HCT116 (cell line): ENCODE data around the gene SCGB3A1.

ENCODE experiments used
- CBX3 ChIP-seq: IDR thresholded peaks from 2 replicates; pipeline ENCODE4 v1.6.1; 2012; ENCODE audit warnings: low read depth
- CEBPB ChIP-seq: IDR thresholded peaks from 2 replicates; pipeline ENCODE4 v1.6.1; 2012; ENCODE audit warnings: low read depth
- CTCF ChIP-seq, 3 experiments: fragments of 200-600 bp in 1 of 3; sonication (generic) in 1 of 3; IDR thresholded peaks in 2 of 3; conservative IDR thresholded peaks in 1 of 3; 2 replicates each; pipeline ENCODE4 v1.5.1; 2012 to 2017; ENCODE audit warnings: low read depth in 2 of 3, low read length in 2 of 3, antibody characterized with exemption in 1 of 3, borderline replicate concordance in 1 of 3, control low read depth in 1 of 3, mild to moderate bottlenecking in 1 of 3, mixed read lengths in 1 of 3, mixed run types in 1 of 3, moderate library complexity in 1 of 3; ENCODE audit not compliant: insufficient read depth in 1 of 3
- EZH2 ChIP-seq: fragments of 200-600 bp; sonication (generic); IDR thresholded peaks from 2 replicates; pipeline ENCODE4 v1.6.1; 2017; ENCODE audit warnings: antibody characterized with exemption, mixed run types
- JUND ChIP-seq: IDR thresholded peaks from 2 replicates; pipeline ENCODE4 v1.6.1; 2012
- MAX ChIP-seq: IDR thresholded peaks from 2 replicates; pipeline ENCODE4 v1.6.1; 2012
- POLR2A ChIP-seq: IDR thresholded peaks from 2 replicates; pipeline ENCODE4 v1.7.0; 2011; ENCODE audit warnings: borderline replicate concordance; ENCODE audit not compliant: insufficient read depth, insufficient read length; ENCODE audit errors: extremely low read depth
- REST ChIP-seq: IDR thresholded peaks from 2 replicates; pipeline ENCODE4 v1.6.1; 2012; ENCODE audit warnings: low read depth
- ZNF274 ChIP-seq: fragments of 200-500 bp; sonication (Bioruptor generic); IDR thresholded peaks from 2 replicates; pipeline ENCODE4 v1.6.1; 2014; ENCODE audit warnings: mild to moderate bottlenecking, low read depth, low read length, inconsistent platforms

- TF ChIP-seq JUND (no peak), CTCF (IDR thresholded peaks at IDR 0.05 in 2 of 3, conservative IDR thresholded peaks at IDR 0.05 in 1 of 3; ENCODE audit: borderline replicate concordance in 1 of 3, insufficient read depth in 1 of 3, low read depth in 2 of 3, low read length in 2 of 3) (no peak), REST (no peak), EZH2 (no peak), MAX (no peak), ZNF274 (no peak), CBX3 (no peak), POLR2A (no peak), CEBPB (no peak)
Measured at GRCh38 chr5:180639741-180640610, 48.7 kb upstream of the SCGB3A1 start.
